Measurements from ENCODE around the gene SNCA.

The SNCA gene

DNA sequence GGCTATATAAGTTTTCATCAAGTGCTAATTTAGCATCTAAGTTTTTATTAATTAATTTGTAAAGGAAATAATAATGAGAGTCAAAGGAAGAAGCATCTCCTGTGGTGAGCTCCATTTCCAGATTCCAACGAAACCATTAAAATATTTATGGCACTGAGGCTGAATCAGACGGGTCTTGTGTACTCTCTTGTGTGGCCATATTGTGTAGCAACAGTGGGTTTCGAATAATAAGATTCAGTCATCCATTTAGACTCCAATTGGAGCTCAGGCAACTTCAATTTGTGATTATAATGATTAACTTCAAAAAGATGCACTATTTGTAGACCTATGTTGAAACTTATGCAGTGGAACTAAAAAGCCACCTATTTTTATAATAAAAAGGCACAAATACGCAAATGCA, 82.4 kb downstream of the SNCA start:
- DNase-seq (ENCODE audit: low read depth, low spot score) = no peak

DNA sequence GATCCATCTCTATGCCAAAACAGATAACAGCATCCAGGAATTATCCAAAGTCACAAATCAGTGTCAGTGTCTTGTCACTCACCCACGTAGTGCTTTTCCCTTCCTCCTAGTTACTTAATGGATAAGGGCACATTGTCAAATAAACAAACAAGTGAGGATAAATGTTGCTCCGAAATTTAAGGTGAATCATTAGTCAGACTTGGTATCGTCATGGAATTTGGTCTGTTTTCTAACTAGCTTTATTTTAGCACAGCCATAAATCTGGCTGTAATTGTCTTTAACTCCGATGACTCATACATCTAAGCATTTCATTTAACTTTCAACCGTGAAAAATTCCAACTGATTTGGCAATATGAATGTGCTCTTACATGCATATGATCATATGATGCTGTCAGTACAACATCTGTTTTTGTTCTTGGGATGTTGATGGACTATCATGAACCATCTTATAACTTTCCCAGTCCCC, 83.3 kb downstream of the SNCA start:
- no peak for DNase-seq (ENCODE audit: low read depth, low spot score)

DNA sequence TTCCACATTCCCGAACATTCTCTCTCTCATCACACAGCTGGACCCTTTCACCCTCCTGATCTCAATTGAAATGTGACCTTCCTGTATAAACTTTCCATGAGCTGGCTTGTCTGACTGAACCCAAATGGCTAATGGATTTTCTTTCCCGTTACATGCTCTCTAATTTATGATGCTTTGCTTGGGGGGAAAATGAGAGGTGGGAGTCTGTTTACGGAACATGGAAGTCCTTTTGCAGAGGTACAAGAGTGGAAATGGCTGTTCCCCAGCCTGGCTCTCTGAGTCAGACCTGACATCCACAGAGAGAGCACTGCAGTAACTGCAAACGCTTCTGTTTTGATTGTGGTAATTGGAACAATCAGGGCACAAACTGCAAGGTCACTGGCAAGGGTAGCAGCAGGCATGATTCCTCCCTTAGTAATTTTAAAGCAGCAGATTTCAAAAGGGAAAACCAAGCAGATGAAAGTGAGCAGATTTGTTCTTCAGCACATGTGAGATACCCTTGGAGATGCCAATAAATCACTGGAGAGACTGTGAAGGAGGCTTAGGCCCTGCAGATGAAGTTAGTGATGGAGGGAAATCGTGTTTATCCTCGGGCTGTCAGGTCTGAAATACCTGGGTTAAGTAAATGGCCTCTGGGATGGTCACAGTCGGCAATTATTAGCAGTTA, 83.9 kb downstream of the SNCA start:
- DNase-seq (ENCODE audit: low read depth, low spot score) = no peak

DNA sequence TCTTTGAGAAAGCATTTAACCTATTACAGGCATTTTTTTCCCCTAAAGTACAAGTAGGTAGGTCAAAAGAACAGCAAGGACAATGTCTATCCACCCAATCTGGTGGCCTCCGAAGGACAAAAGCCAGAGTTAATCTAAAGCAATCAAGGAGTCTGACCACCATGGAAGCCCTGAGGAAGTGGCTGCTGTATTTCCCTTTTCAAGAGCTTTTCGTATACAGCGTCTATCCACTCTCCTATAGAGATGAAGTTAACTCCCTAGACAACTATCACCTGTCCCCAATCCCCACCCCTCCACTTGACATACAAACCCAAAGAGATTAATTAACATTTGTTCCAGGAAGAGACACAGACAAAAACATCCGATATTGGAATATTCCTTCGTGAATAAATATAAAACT, 85.5 kb downstream of the SNCA start:
- DNase-seq (ENCODE audit: low read depth, low spot score) = no peak

DNA sequence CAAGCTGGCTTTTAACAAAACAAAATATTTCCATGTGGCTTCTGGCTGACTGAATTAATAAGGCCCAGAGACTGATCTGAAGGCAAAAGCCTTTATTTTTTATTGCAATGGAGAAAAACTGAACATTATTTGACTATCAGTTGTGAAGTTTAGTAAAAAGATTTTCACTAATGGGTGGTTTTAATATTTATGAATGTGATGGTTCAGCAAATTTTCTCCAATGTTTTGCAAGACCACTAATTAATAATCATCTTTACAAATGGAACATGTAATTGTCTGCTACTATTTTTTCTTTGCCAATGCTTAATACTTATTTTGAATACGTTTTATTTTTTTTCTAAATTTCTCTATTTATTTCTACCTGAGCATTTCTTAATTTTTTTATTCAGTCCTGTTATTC, 90.6 kb downstream of the SNCA start:
- no peak for DNase-seq (ENCODE audit: low read depth, low spot score)

DNA sequence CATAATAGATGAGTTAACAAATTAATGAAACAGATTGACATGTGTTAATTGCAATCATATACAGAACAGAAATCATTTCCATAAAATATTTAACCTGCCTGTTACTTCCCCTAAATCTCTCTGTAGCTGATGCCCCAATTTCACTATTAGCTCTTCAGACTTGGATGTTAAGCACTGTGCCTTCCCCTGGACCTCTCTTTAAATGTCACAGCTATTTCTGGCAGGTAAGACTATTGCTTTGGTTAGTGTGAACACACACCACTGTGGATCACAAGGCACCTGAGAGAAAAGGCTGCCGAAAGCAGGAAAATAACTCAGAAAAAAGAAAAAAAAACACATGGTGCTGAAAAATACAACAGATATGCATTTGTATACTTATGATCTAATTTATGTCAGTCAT, 91.3 kb downstream of the SNCA start:
- no peak for DNase-seq (ENCODE audit: low read depth, low spot score)

DNA sequence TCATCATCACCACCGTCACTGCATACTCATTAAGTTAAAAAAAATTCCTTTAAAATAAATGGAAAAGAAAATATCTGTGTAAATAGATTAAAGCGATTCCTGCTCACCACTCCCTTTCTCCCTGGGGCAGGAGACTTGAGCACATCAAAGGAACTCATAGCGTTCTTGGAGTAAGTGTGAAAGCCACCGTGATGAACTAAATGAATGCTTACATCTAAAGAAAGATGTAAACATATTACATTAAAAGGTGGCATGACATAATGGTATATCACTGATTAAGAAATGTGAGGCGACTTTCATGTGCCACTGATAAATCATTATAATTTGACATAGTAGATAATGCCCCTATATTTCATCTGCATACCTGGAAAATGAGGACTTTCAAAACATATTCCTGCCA, 92.0 kb downstream of the SNCA start:
- no peak for DNase-seq (ENCODE audit: low read depth, low spot score)

DNA sequence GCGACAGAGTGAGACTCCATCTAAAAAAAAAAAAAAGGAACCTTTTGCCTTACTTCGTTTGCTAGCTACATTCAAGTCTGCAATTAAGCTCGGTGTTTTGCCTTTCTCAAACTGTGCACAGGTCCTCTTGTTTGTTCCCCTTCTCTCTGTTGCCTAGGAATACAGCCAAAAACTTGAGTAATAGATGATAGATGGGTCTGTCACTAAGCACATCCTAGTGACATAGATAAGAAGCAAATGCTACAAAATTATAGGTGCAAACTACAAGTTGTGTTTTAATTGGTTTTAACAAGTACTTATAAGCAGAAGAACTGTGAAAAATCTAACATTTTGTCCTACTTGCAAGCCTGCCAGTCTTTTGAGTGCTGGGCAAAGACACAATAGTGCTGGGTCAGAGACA, 95.2 kb downstream of the SNCA start:
- no peak for DNase-seq (ENCODE audit: low read depth, low spot score)

DNA sequence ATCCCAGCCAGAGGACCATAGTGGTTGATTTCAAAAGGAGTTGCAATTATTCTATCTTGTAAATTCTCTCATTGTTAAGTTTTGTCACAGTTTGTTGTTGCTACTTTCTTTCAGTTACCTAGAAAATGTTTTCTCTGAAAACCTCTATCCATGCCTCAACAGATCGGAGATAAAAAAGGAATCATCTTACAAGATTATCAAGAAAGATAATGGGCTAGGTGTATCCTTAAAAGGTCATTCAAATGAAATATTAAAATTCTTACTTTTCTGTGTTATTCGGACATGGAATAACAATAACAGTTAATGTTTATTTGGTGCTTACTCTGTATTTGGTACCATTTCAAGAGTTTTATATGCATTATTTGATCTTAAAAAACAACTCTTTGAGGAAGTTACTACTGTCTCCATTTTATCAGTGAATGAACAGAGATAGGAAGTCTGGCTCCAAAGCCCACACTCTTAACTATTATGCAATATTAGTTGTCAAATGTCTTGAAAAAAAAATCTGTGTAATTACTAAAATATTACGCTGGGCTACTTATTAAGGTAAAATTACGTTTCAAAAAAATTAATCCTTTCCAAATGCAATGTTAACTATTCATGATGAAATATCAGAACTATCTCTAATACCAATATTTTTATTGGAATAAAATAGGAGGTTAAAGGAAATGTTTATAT, 97.5 kb downstream of the SNCA start:
- no peak for DNase-seq (ENCODE audit: low read depth, low spot score)

DNA sequence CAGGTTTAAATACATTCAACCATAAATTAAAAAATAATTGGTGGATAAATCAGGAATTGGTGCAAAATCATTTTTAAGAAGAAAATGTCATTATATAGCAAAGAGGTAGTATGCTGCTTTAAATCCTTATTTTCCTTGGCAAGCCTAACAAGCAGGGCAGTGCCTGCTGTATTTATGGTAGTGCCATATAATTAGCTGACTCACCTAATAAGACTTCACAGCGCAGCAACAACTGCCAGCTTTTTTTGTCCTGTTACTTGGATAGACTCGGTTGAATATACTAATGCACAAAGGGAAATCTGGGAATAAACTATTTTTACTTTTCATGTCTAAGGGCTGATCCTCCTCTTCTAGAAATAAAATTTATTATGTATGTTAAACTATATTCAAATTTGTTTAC, 99.1 kb downstream of the SNCA start:
- DNase-seq (ENCODE audit: low read depth, low spot score) = no peak

DNA sequence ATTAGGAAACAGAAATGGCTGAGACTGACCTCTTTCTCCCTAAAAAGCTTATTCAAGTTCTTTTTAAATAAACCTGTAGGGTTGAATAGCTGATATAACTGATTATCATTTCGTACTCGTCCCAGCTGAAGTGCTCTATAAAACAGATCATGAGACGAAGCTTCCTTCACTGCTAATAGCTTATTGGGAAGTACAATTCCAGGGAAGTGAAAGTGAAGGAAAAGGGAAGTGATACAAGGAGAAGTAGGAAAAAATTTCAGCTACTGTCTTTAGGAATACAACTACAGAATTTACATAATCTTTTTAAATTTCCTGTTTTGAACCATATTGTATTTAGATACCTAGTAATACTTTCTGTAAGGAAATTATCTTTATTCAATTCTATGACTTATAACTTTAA, 103.0 kb downstream of the SNCA start:
- no peak for DNase-seq (ENCODE audit: low read depth, low spot score)

DNA sequence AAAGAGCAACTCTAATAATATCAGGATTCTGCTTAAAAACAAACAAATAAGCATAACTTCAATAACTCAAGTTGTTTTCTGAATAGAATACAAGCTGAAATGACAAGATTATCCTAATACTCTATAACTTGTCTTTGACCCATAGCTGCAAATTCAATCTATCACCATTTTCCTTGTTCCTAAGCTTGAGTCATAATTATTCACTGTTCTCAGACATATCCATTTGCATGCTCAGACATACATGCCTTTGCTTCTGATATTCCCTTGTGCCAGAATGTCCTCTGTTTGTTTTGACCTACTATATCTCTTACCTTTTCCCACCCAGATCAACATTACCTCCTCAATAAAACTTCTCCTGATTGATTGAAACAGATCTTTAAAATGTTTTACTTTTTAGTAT, 109.7 kb downstream of the SNCA start:
- DNase-seq (ENCODE audit: low read depth, low spot score) = no peak

DNA sequence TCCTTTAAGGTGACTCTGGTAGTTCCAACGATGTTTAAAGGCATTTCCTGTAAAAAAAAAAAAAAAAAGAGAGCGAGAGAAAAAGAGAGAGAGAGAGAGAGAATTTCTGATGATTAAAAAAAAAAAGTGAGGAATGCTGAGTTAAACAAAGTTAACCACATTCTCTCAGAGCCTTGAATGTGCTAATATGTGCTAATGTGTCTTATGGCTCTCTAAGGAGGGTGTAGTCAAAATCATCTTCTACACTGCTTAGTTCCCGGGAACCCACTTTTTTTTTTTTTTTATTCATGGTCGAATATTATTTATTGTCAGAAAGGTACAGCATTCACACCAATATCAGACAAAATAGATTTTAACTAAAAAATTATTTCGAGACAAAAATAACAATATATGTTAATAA, 111.7 kb downstream of the SNCA start:
- DNase-seq (ENCODE audit: low read depth, low spot score) = no peak

DNA sequence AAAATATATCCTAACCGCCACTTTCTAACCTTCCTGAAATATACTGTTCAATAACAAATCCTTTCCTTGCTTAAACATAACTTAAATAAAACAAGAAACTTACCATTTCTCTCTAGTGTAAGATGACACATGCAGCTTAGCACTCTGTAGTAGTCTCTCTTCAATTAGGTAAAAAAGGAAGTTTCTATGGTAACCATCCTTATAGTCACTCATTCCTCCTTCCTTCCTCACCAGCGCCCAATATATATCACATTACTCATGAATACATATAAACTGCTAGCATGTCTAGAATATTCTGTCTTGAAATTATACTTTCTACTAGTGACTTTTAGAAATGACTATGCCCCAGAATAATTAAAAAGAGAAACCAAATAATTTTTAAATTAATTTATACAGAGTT, 112.2 kb downstream of the SNCA start:
- no peak for DNase-seq (ENCODE audit: low read depth, low spot score)

DNA sequence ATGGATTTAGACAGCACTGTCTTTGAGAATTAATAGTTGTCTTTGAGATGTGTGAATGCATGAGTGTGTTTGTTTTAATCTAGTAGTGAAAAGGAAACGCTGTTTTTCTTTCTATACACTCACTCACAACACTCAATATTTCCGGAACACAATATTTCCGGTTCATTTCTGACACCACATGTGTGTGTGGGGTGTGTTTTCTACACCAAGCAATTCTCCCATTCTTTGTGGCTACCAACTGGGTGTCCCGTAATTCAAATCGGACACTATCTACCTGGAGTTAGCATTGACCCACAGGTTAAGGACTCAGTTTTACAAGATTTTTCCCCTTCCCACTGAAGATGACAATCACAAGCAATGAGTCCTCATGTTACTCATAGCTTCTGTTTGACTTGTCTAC, 113.9 kb downstream of the SNCA start:
- no peak for DNase-seq (ENCODE audit: low read depth, low spot score)

DNA sequence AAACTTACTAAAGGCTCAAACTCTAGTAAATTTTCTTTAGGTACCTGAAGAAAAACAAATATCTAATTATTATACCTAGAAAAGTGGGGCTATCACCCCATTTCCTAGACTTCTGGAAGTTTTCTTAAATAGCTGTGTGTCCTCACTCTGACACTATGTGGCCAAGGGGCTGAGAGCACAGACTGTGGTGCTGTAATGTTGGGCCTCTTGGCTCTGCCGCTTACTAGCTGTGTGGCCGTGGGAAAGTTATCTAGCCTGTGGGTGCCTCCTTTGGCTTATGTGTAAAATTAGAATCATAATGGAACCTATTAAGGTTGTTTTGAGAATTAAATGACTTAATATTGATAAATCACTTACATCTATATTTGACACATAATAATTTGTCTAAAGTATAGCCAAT, 114.4 kb downstream of the SNCA start:
- no peak for DNase-seq (ENCODE audit: low read depth, low spot score)

DNA sequence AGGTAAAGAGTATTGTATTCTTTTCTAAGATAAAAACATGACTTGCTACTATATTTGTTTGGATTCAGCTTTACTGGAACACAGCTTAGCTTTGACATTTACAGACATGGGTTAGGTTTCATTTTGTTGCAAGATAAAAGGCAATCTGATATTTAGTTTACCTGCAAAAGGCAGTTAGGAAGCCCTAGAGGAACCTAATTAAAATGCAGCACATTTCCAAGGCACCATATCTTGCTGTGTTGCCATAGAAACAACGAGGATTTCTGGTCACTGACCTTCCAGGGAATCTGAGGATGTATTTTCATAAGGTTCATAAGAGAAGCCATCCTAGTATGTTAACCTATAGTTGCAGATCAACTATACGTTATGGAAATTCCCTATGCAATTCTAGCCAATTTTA, 116.0 kb downstream of the SNCA start:
- DNase-seq (ENCODE audit: low read depth, low spot score) = no peak

DNA sequence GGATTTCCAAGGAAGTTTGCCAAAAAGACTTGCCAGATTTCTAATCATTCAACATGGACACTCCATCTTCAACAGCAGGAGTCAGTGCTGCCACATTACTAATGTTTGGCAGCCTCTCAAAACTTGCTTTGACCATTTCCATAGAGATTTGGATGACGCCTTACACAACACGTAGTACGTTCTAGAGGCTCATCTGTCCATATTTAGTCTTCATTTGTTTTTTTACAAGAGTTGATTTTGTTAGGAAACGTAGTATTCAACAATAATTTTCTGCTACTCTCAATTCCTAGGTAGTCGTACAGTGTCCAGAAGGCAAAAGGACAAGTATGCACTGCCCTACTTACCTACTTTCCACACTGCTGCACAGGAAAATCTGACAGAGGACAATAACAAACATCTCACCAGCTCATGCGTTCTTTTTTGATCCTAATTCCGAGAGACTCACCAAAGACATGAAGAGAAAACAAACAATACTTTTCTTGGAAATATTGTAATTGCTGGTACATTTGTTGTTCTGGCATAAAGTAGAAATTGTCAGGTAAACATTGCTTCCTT, 117.3 kb downstream of the SNCA start:
- DNase-seq (ENCODE audit: low read depth, low spot score) = no peak

DNA sequence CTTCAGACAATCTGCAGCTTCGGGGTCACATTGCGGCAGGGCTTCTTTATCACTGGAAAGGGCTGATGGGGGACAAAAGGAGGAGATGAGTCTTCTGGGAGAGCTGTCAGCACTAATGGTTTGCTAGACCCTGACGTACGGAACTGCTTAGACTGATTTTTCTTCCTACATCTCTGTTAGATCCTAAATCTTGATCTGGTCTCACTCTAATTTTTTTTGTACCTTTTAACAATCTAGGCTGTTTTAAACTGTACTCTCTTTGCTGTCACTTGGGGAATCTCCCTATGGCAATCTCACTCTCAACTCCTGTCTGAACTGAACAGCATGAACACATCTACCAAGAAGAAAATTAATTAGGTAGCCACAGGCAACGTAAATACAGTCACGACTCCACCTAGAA, 120.1 kb downstream of the SNCA start:
- no peak for DNase-seq (ENCODE audit: low read depth, low spot score)

DNA sequence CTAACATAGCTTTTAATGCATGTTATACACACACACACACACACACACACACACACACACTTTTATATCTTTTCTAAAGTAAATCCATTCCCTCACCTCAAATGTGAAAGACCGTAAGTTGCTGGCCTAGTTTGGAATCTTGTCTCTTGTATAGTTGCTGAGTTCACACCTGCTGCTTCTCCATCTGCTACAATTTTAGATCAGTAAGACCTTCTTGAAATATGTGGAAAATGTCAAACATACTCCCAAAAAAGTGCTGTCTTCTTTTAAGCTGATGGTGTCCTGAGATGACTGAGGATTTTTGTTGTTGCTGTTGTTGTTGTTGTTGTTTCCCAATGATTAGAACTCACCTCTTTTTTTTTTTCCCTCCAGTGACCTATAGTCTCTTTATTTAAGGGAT, 121.3 kb downstream of the SNCA start:
- DNase-seq (ENCODE audit: low read depth, low spot score) = no peak

DNA sequence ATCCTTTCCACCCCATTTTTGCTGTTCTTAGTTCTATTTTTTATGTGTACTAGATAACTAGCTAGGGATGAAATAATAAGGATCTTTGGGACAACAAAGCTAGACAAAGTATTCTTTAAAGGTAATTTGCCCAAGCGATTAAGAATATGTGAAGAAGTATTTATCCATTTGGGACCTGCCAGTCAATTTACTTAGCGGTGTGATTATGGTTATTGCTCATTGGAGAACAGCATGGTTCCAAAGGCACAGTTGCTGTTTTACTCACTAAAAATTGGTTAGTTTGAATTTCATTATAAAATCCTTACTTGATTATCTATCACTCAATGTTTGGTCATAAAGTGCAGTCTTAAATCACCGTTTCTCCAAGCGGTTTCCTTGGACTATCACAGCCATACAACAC, 124.1 kb downstream of the SNCA start:
- no peak for DNase-seq (ENCODE audit: low read depth, low spot score)

DNA sequence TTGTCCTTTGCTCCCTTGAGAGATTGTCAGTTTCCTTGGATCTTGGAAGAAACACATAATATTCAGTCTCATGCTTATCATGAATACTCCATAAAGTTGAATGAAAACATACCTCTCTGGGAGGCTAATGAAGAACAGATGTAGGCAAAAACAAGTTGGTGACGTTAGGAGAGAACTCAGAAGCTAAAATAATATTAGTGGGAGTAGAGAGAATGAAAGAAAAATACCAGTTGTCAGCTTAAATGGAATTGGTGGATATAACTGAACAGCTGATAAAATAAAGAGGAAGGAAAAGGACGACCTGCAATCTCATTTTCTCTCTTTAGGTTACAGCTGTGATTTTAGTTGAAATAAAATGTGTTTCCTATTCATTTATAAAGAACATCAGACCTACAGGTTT, 124.8 kb downstream of the SNCA start:
- no peak for DNase-seq (ENCODE audit: low read depth, low spot score)

DNA sequence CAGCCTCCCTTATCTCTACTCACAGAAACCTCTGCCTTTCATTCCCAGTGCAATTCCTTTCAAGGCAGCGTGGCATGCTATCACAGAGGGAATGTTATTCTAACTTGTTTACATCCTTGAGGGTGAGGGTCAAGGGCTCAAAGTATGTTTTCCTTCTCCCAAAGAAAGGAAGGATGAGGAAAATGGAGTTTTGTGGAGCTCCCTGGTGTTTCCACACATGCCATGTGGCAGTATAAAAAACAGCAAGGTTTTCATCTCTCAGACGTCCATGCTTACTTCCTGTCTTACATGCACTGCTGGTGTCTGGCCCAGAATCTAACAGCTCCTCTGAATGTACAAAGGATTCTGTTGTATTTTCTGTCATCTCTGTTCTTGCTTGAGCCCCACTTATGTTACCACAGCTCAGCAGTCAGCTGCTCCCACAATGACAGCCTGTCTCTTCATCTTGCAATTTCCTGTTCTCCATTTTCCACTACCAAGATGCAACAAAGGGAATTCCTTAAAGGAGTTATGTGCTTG, 128.0 kb downstream of the SNCA start:
- no peak for DNase-seq (ENCODE audit: low read depth, low spot score)

Measured in activated naive CD8-positive, alpha-beta T cell treated with anti-CD3 and anti-CD28 coated beads, Interleukin-2, amount 50 U/mL, for 16 hours (primary cell).